HCT116 (cell line): ENCODE results near the gene PLGRKT. TPM values are rescaled to one million over a fixed set of nuclear protein-coding genes. Genes with fewer than 3 reads are reported as not detected.

Experiments
- ATAC-seq: fragments of 200-7000 bp; cut with Tn5 transposase; 2 replicates; pipeline ENCODE4 v1.9.1; 2020; ENCODE audit warnings: mild to moderate bottlenecking, moderate library complexity
- BruUV-seq: library from RNA; stranded (reverse); fragments of 400-500 nt; replicated peaks from 2 replicates; lab custom pipeline; 2021; lab: Mats Ljungman, UMichigan
- CTCF ChIA-PET: fragments of 300-600 bp; sonication (Branson Sonifier 250); formaldehyde crosslinking; loops from one replicate; lab custom pipeline; 2021; ENCODE audit warnings: antibody characterized with exemption; lab: Charles Lee
- POLR2A ChIA-PET: fragments of 300-600, 350-600 bp; sonication (Branson Sonifier 250); formaldehyde crosslinking; loops from one replicate; lab custom pipeline; 2021; ENCODE audit warnings: antibody characterized with exemption; lab: Charles Lee
- RAD21 ChIA-PET, 2 experiments: fragments of 300-600 bp; sonication (Branson Sonifier 250); formaldehyde crosslinking; loops; one replicate each; lab custom pipeline; 2023; ENCODE audit warnings: low total read pairs in 2 of 2; ENCODE audit not compliant: uncharacterized antibody in 2 of 2, unreplicated experiment in 2 of 2, low non-redundant PET in 1 of 2; lab: Charles Lee
- DNase-seq: peaks from one replicate; pipeline ENCODE4 v3.0.0-alpha.2; 2010; ENCODE audit warnings: low read depth, low spot score
- H2AFZ ChIP-seq: fragments of 200-600 bp; shearing (Covaris generic), sonication (generic); 2 replicates; pipeline ENCODE4 v1.6.1; 2017; ENCODE audit warnings: low read depth, mixed run types, mixed read lengths, antibody characterized with exemption, low read length; ENCODE audit not compliant: poor library complexity, severe bottlenecking
- H3K27ac ChIP-seq: 2 replicates; pipeline ENCODE4 v1.5.1; 2012; ENCODE audit warnings: low read depth, low read length
- H3K27me3 ChIP-seq: fragments of 200-600 bp; sonication (generic); 2 replicates; pipeline ENCODE4 v1.6.1; 2016; ENCODE audit warnings: mixed run types, low read length, mixed read lengths; ENCODE audit not compliant: insufficient read depth
- H3K36me3 ChIP-seq, 2 experiments: fragments of 200-500 bp in 1 of 2; fragments of 200-600 bp in 1 of 2; sonication (Bioruptor generic) in 1 of 2; sonication (generic) in 1 of 2; 2 replicates each; pipeline versions ENCODE4 v1.5.1 to v1.6.1; 2014 to 2016; ENCODE audit warnings: low read length in 2 of 2, inconsistent platforms in 1 of 2, mixed read lengths in 1 of 2, mixed run types in 1 of 2; ENCODE audit not compliant: insufficient read depth in 2 of 2, control insufficient read depth in 1 of 2
- H3K4me1 ChIP-seq, 2 experiments: fragments of 200-600 bp in 1 of 2; sonication (generic) in 1 of 2; 2 replicates each; pipeline versions ENCODE4 v1.5.1 to v1.6.1; 2012 to 2017; ENCODE audit warnings: low read length in 2 of 2, inconsistent platforms in 1 of 2, mild to moderate bottlenecking in 1 of 2, mixed read lengths in 1 of 2, mixed run types in 1 of 2, moderate library complexity in 1 of 2; ENCODE audit not compliant: insufficient read depth in 2 of 2, control insufficient read depth in 1 of 2
- H3K4me2 ChIP-seq: fragments of 200-600 bp; sonication (generic); 2 replicates; pipeline ENCODE4 v1.6.1; 2017; ENCODE audit warnings: mixed run types, low read length, mixed read lengths
- H3K4me3 ChIP-seq, 2 experiments: fragments of 200-600 bp in 1 of 2; sonication (generic) in 1 of 2; replicated peaks in 1 of 2; 2 replicates each; pipeline ENCODE4 v1.5.1; 2011 to 2016; ENCODE audit warnings: low read length in 2 of 2, control low read depth in 1 of 2, low read depth in 1 of 2, mild to moderate bottlenecking in 1 of 2, mixed read lengths in 1 of 2, mixed run types in 1 of 2
- H3K79me2 ChIP-seq: fragments of 200-600 bp; sonication (generic); 2 replicates; pipeline ENCODE4 v1.6.1; 2017; ENCODE audit warnings: mild to moderate bottlenecking, mixed run types, low read length, moderate library complexity, mixed read lengths; ENCODE audit not compliant: insufficient read depth
- H3K9ac ChIP-seq: fragments of 200-600 bp; sonication (generic); 2 replicates; pipeline ENCODE4 v1.6.1; 2016; ENCODE audit warnings: low read length, mixed read lengths
- H3K9me2 ChIP-seq: fragments of 200-600 bp; sonication (generic), shearing (Covaris generic); 2 replicates; pipeline ENCODE4 v1.6.1; 2017; ENCODE audit warnings: mixed run types, mild to moderate bottlenecking, moderate library complexity; ENCODE audit not compliant: insufficient read depth
- H3K9me3 ChIP-seq, 2 experiments: fragments of 200-500 bp in 1 of 2; fragments of 200-600 bp in 1 of 2; sonication (Bioruptor generic) in 1 of 2; sonication (generic) in 1 of 2; 2 replicates each; pipeline ENCODE4 v1.6.1; 2014 to 2017; ENCODE audit warnings: low read length in 2 of 2, mixed read lengths in 2 of 2, inconsistent platforms in 1 of 2, low read depth in 1 of 2, mild to moderate bottlenecking in 1 of 2, mixed run types in 1 of 2, moderate library complexity in 1 of 2; ENCODE audit not compliant: control insufficient read depth in 1 of 2, insufficient read depth in 1 of 2
- H4K20me1 ChIP-seq: fragments of 200-600 bp; sonication (generic), shearing (Covaris generic); 2 replicates; pipeline ENCODE4 v1.6.1; 2017; ENCODE audit warnings: mixed run types, mild to moderate bottlenecking, moderate library complexity; ENCODE audit not compliant: insufficient read depth
- CEBPB ChIP-seq: IDR thresholded peaks from 2 replicates; pipeline ENCODE4 v1.6.1; 2012; ENCODE audit warnings: low read depth
- EGR1 ChIP-seq: IDR thresholded peaks from 2 replicates; pipeline ENCODE4 v1.6.1; 2012; ENCODE audit warnings: low read depth
- JUND ChIP-seq: IDR thresholded peaks from 2 replicates; pipeline ENCODE4 v1.6.1; 2012
- POLR2A ChIP-seq: IDR thresholded peaks from 2 replicates; pipeline ENCODE4 v1.7.0; 2011; ENCODE audit warnings: borderline replicate concordance; ENCODE audit not compliant: insufficient read depth, insufficient read length; ENCODE audit errors: extremely low read depth
- SIN3A ChIP-seq: IDR thresholded peaks from 2 replicates; pipeline ENCODE4 v1.6.1; 2012; ENCODE audit warnings: low read depth
- SP1 ChIP-seq: IDR thresholded peaks from 2 replicates; pipeline ENCODE4 v1.6.1; 2012; ENCODE audit warnings: low read depth
- SRF ChIP-seq: IDR thresholded peaks from 2 replicates; pipeline ENCODE4 v1.6.1; 2012; ENCODE audit warnings: low read depth
- TCF7L2 ChIP-seq: IDR thresholded peaks from 2 replicates; pipeline ENCODE4 v1.7.0; 2011; ENCODE audit warnings: borderline replicate concordance, inconsistent platforms; ENCODE audit not compliant: insufficient read depth, insufficient read length; ENCODE audit errors: extremely low read depth
- ZFX ChIP-seq: fragments of 450-650 bp; IDR thresholded peaks from 2 replicates; pipeline ENCODE4 v1.6.1; 2017
- ZNF274 ChIP-seq: fragments of 200-500 bp; sonication (Bioruptor generic); IDR thresholded peaks from 2 replicates; pipeline ENCODE4 v1.6.1; 2014; ENCODE audit warnings: mild to moderate bottlenecking, low read depth, low read length, inconsistent platforms
- intact Hi-C: fragments of 100-400 bp; cut with micrococcal nuclease; formaldehyde crosslinking; loops from 2 replicates; pipeline ENCODE4 v1.10.0; 2022
- total RNA-seq: library from RNA; stranded (reverse); gene quantifications from one replicate; pipeline ENCODE4 v1.2.1, GENCODE V29; 2021; ENCODE audit not compliant: unreplicated experiment
- TF ChIP-seq, protein P1 (sequence below): IDR thresholded peaks from 2 replicates; pipeline ENCODE4 v1.6.1; 2011; ENCODE audit warnings: mild to moderate bottlenecking, low read length, moderate library complexity; ENCODE audit not compliant: insufficient replicate concordance; ENCODE audit errors: extremely low read depth
- TF ChIP-seq, protein P2 (sequence below): IDR thresholded peaks from 2 replicates; pipeline ENCODE4 v1.6.1; 2012

PLGRKT gene
- total RNA-seq, 1 experiment from 2014 or later, result 23.8 TPM

DNA sequence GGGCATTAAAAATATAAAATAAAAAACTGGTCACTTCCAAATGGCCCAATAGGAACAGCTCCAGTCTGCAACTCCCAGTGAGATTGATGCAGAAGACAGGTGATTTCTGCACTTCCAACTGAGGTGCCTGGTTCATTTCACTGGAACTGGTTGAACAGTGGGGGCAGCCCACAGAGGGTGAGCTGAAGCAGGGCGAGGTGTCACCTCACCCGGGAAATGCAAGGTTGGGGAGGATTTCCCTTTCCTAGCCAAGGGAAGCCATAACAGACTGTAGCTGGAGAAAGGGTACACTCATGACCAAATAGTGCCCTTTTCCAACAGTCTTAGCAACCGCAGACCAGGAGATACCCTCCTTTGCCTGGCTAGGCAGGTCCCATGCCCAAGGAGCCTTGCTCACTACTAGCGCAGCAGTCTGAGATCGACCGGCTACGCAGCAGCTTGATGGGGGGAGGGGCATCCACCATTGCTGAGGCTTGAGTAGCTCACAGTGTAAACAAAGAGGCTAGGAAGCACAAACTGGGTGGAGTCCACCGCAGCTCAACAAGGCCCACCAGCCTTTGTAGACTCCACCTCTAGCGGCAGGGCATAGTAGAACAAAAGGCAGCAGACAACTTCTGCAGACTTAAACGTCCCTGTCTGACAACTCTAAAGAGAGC is 110.7 kb downstream of the PLGRKT start (continued):
- TF ChIP-seq, protein P1, sequence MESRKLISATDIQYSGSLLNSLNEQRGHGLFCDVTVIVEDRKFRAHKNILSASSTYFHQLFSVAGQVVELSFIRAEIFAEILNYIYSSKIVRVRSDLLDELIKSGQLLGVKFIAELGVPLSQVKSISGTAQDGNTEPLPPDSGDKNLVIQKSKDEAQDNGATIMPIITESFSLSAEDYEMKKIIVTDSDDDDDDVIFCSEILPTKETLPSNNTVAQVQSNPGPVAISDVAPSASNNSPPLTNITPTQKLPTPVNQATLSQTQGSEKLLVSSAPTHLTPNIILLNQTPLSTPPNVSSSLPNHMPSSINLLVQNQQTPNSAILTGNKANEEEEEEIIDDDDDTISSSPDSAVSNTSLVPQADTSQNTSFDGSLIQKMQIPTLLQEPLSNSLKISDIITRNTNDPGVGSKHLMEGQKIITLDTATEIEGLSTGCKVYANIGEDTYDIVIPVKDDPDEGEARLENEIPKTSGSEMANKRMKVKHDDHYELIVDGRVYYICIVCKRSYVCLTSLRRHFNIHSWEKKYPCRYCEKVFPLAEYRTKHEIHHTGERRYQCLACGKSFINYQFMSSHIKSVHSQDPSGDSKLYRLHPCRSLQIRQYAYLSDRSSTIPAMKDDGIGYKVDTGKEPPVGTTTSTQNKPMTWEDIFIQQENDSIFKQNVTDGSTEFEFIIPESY, result no peak
- TF ChIP-seq POLR2A, result no peak
- TF ChIP-seq JUND, result no peak

DNA sequence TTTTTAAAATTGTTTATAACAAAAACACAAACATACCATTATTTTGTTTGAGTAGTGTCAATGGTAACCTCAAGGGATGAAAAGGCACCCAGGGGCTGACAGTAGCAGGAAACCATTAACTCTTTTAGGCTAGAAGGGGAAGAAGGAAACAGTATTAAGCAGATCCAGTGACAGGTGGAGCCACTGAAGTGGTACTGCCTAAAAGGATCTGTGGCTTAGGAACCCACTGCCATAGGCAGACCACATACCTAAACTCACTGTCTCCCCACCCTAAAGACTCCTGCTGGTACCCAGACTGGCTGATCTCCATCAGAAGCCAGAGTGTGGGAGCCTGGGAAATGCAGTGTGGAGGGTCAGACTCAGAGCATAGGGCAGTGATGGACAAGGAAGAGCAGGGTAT is 111.5 kb downstream of the PLGRKT start:
- Histone ChIP-seq H3K4me3 (no peak overlapping the region), H3K4me1 (no peaks in the 10 kb centered on the region), H3K4me2 (no peak overlapping the region), H3K27ac (no peak overlapping the region), H3K9me3 (no peaks in the 10 kb centered on the region), H2AFZ (no peak overlapping the region), H4K20me1 (no peaks in the 10 kb centered on the region), H3K79me2 (no peaks in the 10 kb centered on the region), H3K27me3 (no peaks in the 10 kb centered on the region), H3K9ac (no peak overlapping the region), H3K36me3 (no peaks in the 10 kb centered on the region), H3K9me2 (no peaks in the 10 kb centered on the region)
- intact Hi-C loops, result no loop called here
- no TSS peak for BruUV-seq
- CTCF ChIA-PET, result no interaction called here
- RAD21 ChIA-PET, result no interaction called here
- TF ChIP-seq SIN3A (no peak), TCF7L2 (no peak), CEBPB (no peak), SRF (no peak), ZFX (no peak), POLR2A (no peak), EGR1 (no peak), SP1 (no peak), ZNF274 (no peak)
- TF ChIP-seq, protein P2, sequence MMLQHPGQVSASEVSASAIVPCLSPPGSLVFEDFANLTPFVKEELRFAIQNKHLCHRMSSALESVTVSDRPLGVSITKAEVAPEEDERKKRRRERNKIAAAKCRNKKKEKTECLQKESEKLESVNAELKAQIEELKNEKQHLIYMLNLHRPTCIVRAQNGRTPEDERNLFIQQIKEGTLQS, result no peak
- TF ChIP-seq, protein P1, result no peak
- POLR2A ChIA-PET, result no interaction called here
- DNase-seq (no peak), ATAC-seq (no peak)
